Astrocyte (in vitro differentiated cells and primary cell): Measurements from ENCODE around the gene GCNT1. TPM values are rescaled to one million over a fixed set of nuclear protein-coding genes. Genes with fewer than 3 reads are reported as not detected.
A peak's percentile ranks its signal among the peaks of the same experiment; 100 is the strongest.

Source experiments
- DNase-seq: peaks from one replicate; pipeline ENCODE4 v3.0.0-alpha.2; 2010; ENCODE audit warnings: low read depth
- FAIRE-seq: peaks from 2 replicates; lab custom pipeline; 2011; peaks lifted over from hg19 to GRCh38; lab: Jason Lieb, UNC
- H2AFZ ChIP-seq: 2 replicates; pipeline ENCODE4 v1.6.0; 2012; ENCODE audit warnings: low read depth, low read length, inconsistent platforms
- H3K27ac ChIP-seq: 2 replicates; pipeline ENCODE4 v1.5.1; 2011; ENCODE audit warnings: low read depth, low read length, inconsistent platforms
- H3K27me3 ChIP-seq: 2 replicates; pipeline ENCODE4 v1.6.0; 2011; ENCODE audit warnings: low read length, inconsistent platforms; ENCODE audit not compliant: insufficient read depth
- H3K36me3 ChIP-seq: 2 replicates; pipeline ENCODE4 v1.5.1; 2011; ENCODE audit warnings: low read length, inconsistent platforms; ENCODE audit not compliant: insufficient read depth
- H3K4me1 ChIP-seq: 2 replicates; pipeline ENCODE4 v1.5.1; 2011; ENCODE audit warnings: low read length, inconsistent platforms; ENCODE audit not compliant: insufficient read depth
- H3K4me2 ChIP-seq: 2 replicates; pipeline ENCODE4 v1.6.0; 2012; ENCODE audit warnings: low read length, inconsistent platforms
- H3K4me3 ChIP-seq: 2 replicates; pipeline ENCODE4 v1.5.1; 2011; ENCODE audit warnings: low read depth, mild to moderate bottlenecking, low read length, inconsistent platforms; ENCODE audit not compliant: insufficient read depth
- H3K79me2 ChIP-seq: 2 replicates; pipeline ENCODE4 v1.6.0; 2012; ENCODE audit warnings: mild to moderate bottlenecking, low read length, inconsistent platforms; ENCODE audit not compliant: insufficient read depth
- H3K9ac ChIP-seq: 2 replicates; pipeline ENCODE4 v1.6.0; 2012; ENCODE audit warnings: mild to moderate bottlenecking, low read length, inconsistent platforms
- H3K9me3 ChIP-seq: 2 replicates; pipeline ENCODE4 v1.5.1; 2012; ENCODE audit warnings: low read depth, mild to moderate bottlenecking, low read length, inconsistent platforms; ENCODE audit not compliant: insufficient read depth
- H4K20me1 ChIP-seq: 2 replicates; pipeline ENCODE4 v1.6.0; 2012; ENCODE audit warnings: low read length, inconsistent platforms; ENCODE audit not compliant: insufficient read depth
- H3K27ac Mint-ChIP-seq: one replicate; pipeline ENCODE4 v1.8.0; 2021; ENCODE audit warnings: mild to moderate bottlenecking, mixed read lengths; ENCODE audit not compliant: unreplicated experiment
- H3K27me3 Mint-ChIP-seq: one replicate; pipeline ENCODE4 v1.8.0; 2021; ENCODE audit warnings: low read depth, mixed read lengths; ENCODE audit not compliant: unreplicated experiment
- H3K36me3 Mint-ChIP-seq: one replicate; pipeline ENCODE4 v1.8.0; 2021; ENCODE audit warnings: low read depth, mixed read lengths; ENCODE audit not compliant: unreplicated experiment
- H3K4me1 Mint-ChIP-seq: one replicate; pipeline ENCODE4 v1.8.0; 2021; ENCODE audit warnings: low read depth, mixed read lengths; ENCODE audit not compliant: unreplicated experiment
- H3K4me3 Mint-ChIP-seq: one replicate; pipeline ENCODE4 v1.8.0; 2021; ENCODE audit warnings: mild to moderate bottlenecking, moderate library complexity, mixed read lengths; ENCODE audit not compliant: unreplicated experiment
- H3K9me3 Mint-ChIP-seq: one replicate; pipeline ENCODE4 v1.8.0; 2021; ENCODE audit warnings: mild to moderate bottlenecking, mixed read lengths; ENCODE audit not compliant: unreplicated experiment
- EZH2 ChIP-seq: IDR thresholded peaks from 2 replicates; pipeline ENCODE4 v1.6.1; 2012; ENCODE audit warnings: mild to moderate bottlenecking, low read length, inconsistent platforms; ENCODE audit not compliant: insufficient read depth
- total RNA-seq: library from RNA; stranded (reverse); gene quantifications from 2 replicates; pipeline ENCODE4 v1.2.1, GENCODE V29; 2021
- TF ChIP-seq, protein P1 (sequence below): IDR thresholded peaks from 2 replicates; pipeline ENCODE4 v1.5.1; 2011; ENCODE audit warnings: low read depth, mild to moderate bottlenecking, inconsistent platforms, low read length, moderate library complexity; ENCODE audit not compliant: insufficient read depth

The GCNT1 gene
- total RNA-seq, 1 donor from 2014 or later = 14.7 TPM

DNA sequence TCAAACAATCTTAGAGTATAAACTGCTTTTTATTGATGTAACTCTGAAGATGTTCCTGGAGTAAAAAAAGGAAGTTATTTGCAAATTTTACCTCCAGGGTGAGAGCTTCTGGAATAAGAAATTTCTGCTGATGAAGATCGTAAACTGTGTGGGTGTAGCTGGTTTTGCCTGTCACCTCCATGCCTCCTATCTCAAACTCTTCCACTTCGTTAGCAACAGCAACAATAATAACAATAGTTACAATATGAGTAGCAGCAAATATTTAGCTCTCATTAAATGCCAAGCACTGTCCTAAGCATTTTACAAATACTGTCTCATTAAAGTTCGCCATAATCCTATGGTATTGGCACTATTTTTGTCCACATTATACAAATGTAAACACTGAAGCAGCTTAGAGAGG, 57.9 kb downstream of the GCNT1 start:
- Histone ChIP-seq H3K4me3 (no peak overlapping the region), H3K9ac (no peak overlapping the region), H3K27me3 (no peaks in the 10 kb centered on the region), H3K79me2 (no peaks in the 10 kb centered on the region), H4K20me1 (no peaks in the 10 kb centered on the region), H2AFZ (no peak overlapping the region), H3K4me2 (no peak overlapping the region), H3K36me3 (no peaks in the 10 kb centered on the region), H3K9me3 (no peaks in the 10 kb centered on the region), H3K27ac (no peak overlapping the region), H3K4me1 (peaks cover 7% of the 10 kb centered on the region)
- H3K27me3 Mint-ChIP-seq = no peaks in the 10 kb centered on the region
- no peak overlapping the region for H3K4me3 Mint-ChIP-seq
- TF ChIP-seq EZH2 = no peak
- TF ChIP-seq, protein P1, sequence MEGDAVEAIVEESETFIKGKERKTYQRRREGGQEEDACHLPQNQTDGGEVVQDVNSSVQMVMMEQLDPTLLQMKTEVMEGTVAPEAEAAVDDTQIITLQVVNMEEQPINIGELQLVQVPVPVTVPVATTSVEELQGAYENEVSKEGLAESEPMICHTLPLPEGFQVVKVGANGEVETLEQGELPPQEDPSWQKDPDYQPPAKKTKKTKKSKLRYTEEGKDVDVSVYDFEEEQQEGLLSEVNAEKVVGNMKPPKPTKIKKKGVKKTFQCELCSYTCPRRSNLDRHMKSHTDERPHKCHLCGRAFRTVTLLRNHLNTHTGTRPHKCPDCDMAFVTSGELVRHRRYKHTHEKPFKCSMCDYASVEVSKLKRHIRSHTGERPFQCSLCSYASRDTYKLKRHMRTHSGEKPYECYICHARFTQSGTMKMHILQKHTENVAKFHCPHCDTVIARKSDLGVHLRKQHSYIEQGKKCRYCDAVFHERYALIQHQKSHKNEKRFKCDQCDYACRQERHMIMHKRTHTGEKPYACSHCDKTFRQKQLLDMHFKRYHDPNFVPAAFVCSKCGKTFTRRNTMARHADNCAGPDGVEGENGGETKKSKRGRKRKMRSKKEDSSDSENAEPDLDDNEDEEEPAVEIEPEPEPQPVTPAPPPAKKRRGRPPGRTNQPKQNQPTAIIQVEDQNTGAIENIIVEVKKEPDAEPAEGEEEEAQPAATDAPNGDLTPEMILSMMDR = no peak
- H3K27ac Mint-ChIP-seq = no peak overlapping the region
- peaks cover 41% of the 10 kb centered on the region for H3K4me1 Mint-ChIP-seq
- no peak for FAIRE-seq
- no peak for DNase-seq
- H3K36me3 Mint-ChIP-seq = no peaks in the 10 kb centered on the region
- peaks cover 3% of the 10 kb centered on the region for H3K9me3 Mint-ChIP-seq

DNA sequence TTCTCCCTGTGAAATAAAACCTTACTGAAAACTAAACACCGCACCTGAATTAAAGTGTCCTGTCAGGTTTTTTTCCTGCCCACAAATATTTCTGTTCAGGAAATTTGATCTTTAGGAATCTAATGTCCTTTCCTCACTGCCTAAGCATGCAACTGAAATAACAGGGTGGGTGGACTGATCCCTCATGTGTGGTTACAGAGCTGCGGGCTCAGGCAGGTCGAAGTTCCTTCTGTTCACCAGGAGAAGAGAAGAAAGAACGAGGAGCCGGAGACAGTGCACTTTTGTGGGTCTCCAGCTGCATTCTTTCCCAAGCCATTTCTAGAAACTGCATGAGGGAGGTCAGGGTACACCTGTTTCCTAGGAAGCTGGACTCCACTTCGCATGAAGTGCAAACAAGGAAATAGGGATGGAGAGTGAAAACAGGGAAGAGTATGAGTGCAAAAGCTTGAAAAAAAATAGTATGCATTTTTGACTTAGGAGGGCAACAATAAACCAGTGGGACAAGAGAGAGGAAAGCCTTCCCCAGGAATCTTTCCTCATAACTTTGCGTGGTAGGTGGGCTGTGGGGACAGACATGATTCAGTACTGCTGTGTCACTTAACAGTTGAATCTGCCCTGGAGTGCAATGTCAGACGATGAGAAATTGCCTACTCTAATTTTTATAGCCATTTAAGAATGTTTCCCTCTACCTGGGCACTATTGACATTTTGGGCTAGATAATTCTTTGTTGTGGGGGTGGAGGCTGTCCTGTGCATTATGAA, 60.3 kb downstream of the GCNT1 start:
- H3K4me2 ChIP-seq = peak overlapping the region; percentile 40
- TF ChIP-seq, protein P1 = no peak
- no peak for TF ChIP-seq EZH2
- H3K36me3 ChIP-seq = no peaks in the 10 kb centered on the region
- H3K9me3 ChIP-seq = no peaks in the 10 kb centered on the region
- Mint-ChIP-seq H3K4me1 (peaks cover 35% of the 10 kb centered on the region), H3K9me3 (no peaks in the 10 kb centered on the region), H3K27ac (peak overlapping the region; percentile 96), H3K36me3 (no peaks in the 10 kb centered on the region), H3K4me3 (peak overlapping the region; percentile 42), H3K27me3 (no peaks in the 10 kb centered on the region)
- H3K4me3 ChIP-seq = no peak overlapping the region
- no peaks in the 10 kb centered on the region for H3K79me2 ChIP-seq
- no peak overlapping the region for H3K27ac ChIP-seq
- H2AFZ ChIP-seq = no peak overlapping the region
- FAIRE-seq = no peak
- H3K4me1 ChIP-seq = peaks cover 5% of the 10 kb centered on the region
- no peaks in the 10 kb centered on the region for H3K27me3 ChIP-seq
- peak; percentile 65 for DNase-seq
- H3K9ac ChIP-seq = no peak overlapping the region
- H4K20me1 ChIP-seq = no peaks in the 10 kb centered on the region

DNA sequence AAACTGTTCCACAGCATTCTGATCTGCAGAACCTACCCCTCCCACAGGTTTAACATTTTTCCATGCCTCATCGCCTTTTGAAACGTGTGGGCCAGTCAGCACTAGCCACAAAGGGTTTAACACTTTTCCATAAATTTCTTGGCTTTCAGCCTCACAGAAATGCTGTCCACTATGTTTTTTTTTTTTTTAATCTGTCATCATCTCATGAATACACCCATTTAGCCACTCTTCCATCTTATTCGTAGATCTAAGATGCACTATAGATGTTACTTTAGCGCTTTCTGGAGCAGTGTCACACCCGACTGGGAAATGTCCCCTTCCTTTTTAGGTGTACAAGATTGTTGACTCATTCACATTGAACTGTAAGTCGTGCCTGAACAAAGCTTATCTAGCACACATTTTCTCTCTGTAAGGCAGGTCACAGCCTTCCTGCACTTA, 62.3 kb downstream of the GCNT1 start:
- no peaks in the 10 kb centered on the region for H3K27me3 ChIP-seq
- H3K27ac ChIP-seq = no peak overlapping the region
- H3K4me3 ChIP-seq = no peak overlapping the region
- no peaks in the 10 kb centered on the region for H3K36me3 ChIP-seq
- H3K4me2 ChIP-seq = no peak overlapping the region
- Mint-ChIP-seq H3K27me3 (no peaks in the 10 kb centered on the region), H3K4me3 (no peak overlapping the region), H3K36me3 (no peaks in the 10 kb centered on the region), H3K4me1 (peaks cover 39% of the 10 kb centered on the region), H3K27ac (peak overlapping the region; percentile 71), H3K9me3 (no peaks in the 10 kb centered on the region)
- H3K9me3 ChIP-seq = no peaks in the 10 kb centered on the region
- no peak for TF ChIP-seq EZH2
- TF ChIP-seq, protein P1 = no peak
- no peak overlapping the region for H2AFZ ChIP-seq
- DNase-seq (no peak), FAIRE-seq (no peak)
- H3K9ac ChIP-seq = no peak overlapping the region
- no peaks in the 10 kb centered on the region for H3K79me2 ChIP-seq
- peaks cover 5% of the 10 kb centered on the region for H3K4me1 ChIP-seq
- no peaks in the 10 kb centered on the region for H4K20me1 ChIP-seq
